Hepatocyte (in vitro differentiated cells): ENCODE measurements around the gene PPFIA2. TPM values are rescaled to one million over a fixed set of nuclear protein-coding genes. Genes with fewer than 3 reads are reported as not detected.

Experiments
- DNase-seq: peaks from one replicate; pipeline ENCODE4 v3.0.0-alpha.2; 2016; ENCODE audit warnings: low spot score
- H2AFZ ChIP-seq: fragments of 200-600 bp; sonication (generic); 2 replicates; pipeline ENCODE4 v1.6.0; 2016; ENCODE audit warnings: antibody characterized with exemption, mild to moderate bottlenecking
- H3K27ac ChIP-seq: fragments of 200-600 bp; sonication (generic); 2 replicates; pipeline ENCODE4 v1.5.1; 2016; ENCODE audit warnings: mild to moderate bottlenecking
- H3K27me3 ChIP-seq: fragments of 200-600 bp; sonication (generic); 2 replicates; pipeline ENCODE4 v1.6.1; 2016
- H3K36me3 ChIP-seq: fragments of 200-600 bp; sonication (generic); replicated peaks from 2 replicates; pipeline ENCODE4 v1.5.1; 2016; ENCODE audit warnings: low read depth; ENCODE audit not compliant: insufficient read depth
- H3K4me1 ChIP-seq: fragments of 200-600 bp; sonication (generic); 2 replicates; pipeline ENCODE4 v1.5.1; 2016; ENCODE audit warnings: mild to moderate bottlenecking, moderate library complexity; ENCODE audit not compliant: insufficient read depth
- H3K4me2 ChIP-seq: fragments of 200-600 bp; sonication (generic); 2 replicates; pipeline ENCODE4 v1.6.0; 2016
- H3K4me3 ChIP-seq: fragments of 200-600 bp; sonication (generic); 2 replicates; pipeline ENCODE4 v1.5.1; 2016; ENCODE audit warnings: mild to moderate bottlenecking
- H3K79me2 ChIP-seq: fragments of 200-600 bp; sonication (generic); 2 replicates; pipeline ENCODE4 v1.6.0; 2017; ENCODE audit warnings: mild to moderate bottlenecking
- H3K9me2 ChIP-seq: fragments of 200-600 bp; sonication (generic); replicated peaks from 2 replicates; pipeline ENCODE4 v1.6.0; 2017; ENCODE audit warnings: mild to moderate bottlenecking; ENCODE audit not compliant: insufficient read depth
- H3K9me3 ChIP-seq: fragments of 200-600 bp; sonication (generic); 2 replicates; pipeline ENCODE4 v1.5.1; 2016; ENCODE audit warnings: low read depth, mild to moderate bottlenecking
- H4K20me1 ChIP-seq: fragments of 200-600 bp; sonication (generic); 2 replicates; pipeline ENCODE4 v1.6.0; 2016; ENCODE audit warnings: mild to moderate bottlenecking; ENCODE audit not compliant: insufficient read depth, poor library complexity, severe bottlenecking
- EZH2 ChIP-seq: fragments of 200-600 bp; sonication (generic); IDR thresholded peaks from 2 replicates; pipeline ENCODE4 v1.6.1; 2016; ENCODE audit warnings: antibody characterized with exemption, mild to moderate bottlenecking, borderline replicate concordance
- EZH2phosphoT487 ChIP-seq: fragments of 200-600 bp; sonication (generic); IDR thresholded peaks from one replicate; pipeline ENCODE4 v1.6.1; 2018; ENCODE audit warnings: antibody characterized with exemption, mild to moderate bottlenecking, low read depth, moderate library complexity; ENCODE audit not compliant: unreplicated experiment, severe bottlenecking
- WGBS: methylation state at CpG from one replicate; pipeline ENCODE4 v1.1.6; 2016; ENCODE audit warnings: low lambda C conversion rate; ENCODE audit errors: missing lambda C conversion rate; 5-methylcytosine and 5-hydroxymethylcytosine counted together
- polyA plus RNA-seq: library from polyadenylated mRNA; unstranded; fragments of >200 nt; fragmentation: Nextera tagmentation; extraction: Ambion mirVana; gene quantifications from 2 replicates; pipeline ENCODE4 v1.2.1, GENCODE V29; 2016
- total RNA-seq: library from RNA; depleted of rRNA; stranded (reverse); fragments of >200 nt; gene quantifications from 2 replicates; pipeline ENCODE4 v1.2.3, GENCODE V29; 2014
- TF ChIP-seq, protein P1 (sequence below): fragments of 200-600 bp; sonication (generic); IDR thresholded peaks from 2 replicates; pipeline ENCODE4 v1.5.1; 2016; ENCODE audit warnings: antibody characterized with exemption, mild to moderate bottlenecking; ENCODE audit not compliant: poor library complexity

PPFIA2 gene
- total and polyA plus RNA-seq, 2 experiments from 2014 or later: 1.2 TPM; not detected in 1

DNA sequence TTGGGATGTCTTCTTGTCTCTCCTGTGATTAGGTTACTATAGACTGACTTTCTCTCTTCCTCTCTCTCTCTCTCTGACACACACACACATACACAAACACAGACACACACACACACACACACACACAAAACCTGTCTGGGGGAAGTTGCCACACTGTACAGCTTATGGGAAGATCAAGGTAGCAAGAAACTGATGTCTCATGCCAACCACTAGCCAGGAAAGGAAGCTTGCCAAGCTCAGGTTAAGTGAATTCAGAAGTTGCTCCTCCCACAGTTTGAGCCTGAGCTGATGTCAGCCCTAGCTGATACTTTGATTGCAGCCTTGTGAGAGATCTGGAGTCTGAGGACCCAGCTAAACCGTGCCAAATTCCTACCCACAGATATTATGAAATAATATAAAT, 67.1 kb downstream of the PPFIA2 start:
- Histone ChIP-seq H3K9me3 (no peaks in the 10 kb centered on the region), H3K4me2 (no peak overlapping the region), H3K4me3 (no peak overlapping the region), H4K20me1 (no peaks in the 10 kb centered on the region), H3K27me3 (no peaks in the 10 kb centered on the region), H3K9me2 (no peaks in the 10 kb centered on the region), H3K36me3 (no peaks in the 10 kb centered on the region), H3K79me2 (no peaks in the 10 kb centered on the region), H3K27ac (no peak overlapping the region), H2AFZ (no peak overlapping the region), H3K4me1 (no peaks in the 10 kb centered on the region)
- 78% methylated on average over 1 of the region's 1 CpG for WGBS
- DNase-seq: no peak
- TF ChIP-seq EZH2phosphoT487 (no peak), EZH2 (no peak)
- TF ChIP-seq, protein P1, sequence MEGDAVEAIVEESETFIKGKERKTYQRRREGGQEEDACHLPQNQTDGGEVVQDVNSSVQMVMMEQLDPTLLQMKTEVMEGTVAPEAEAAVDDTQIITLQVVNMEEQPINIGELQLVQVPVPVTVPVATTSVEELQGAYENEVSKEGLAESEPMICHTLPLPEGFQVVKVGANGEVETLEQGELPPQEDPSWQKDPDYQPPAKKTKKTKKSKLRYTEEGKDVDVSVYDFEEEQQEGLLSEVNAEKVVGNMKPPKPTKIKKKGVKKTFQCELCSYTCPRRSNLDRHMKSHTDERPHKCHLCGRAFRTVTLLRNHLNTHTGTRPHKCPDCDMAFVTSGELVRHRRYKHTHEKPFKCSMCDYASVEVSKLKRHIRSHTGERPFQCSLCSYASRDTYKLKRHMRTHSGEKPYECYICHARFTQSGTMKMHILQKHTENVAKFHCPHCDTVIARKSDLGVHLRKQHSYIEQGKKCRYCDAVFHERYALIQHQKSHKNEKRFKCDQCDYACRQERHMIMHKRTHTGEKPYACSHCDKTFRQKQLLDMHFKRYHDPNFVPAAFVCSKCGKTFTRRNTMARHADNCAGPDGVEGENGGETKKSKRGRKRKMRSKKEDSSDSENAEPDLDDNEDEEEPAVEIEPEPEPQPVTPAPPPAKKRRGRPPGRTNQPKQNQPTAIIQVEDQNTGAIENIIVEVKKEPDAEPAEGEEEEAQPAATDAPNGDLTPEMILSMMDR: no peak

DNA sequence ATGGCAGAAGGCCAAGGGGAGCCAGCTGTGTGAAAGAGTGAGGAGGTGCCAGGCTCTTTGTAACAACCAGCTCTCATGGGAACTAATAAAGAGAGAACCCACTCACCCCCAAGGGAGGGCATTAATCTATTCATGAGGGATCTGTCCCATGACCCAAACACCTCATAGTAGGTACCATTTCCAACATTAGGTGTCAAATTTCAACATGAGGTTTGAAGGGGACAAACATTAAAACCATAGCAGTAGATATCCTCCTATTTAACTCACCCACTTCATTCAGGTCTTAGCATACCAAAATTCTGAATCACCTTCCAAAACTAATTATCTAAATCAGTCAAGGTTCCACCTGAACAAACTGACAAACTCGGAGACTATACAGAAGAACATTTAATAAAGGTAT, 75.3 kb downstream of the PPFIA2 start:
- Histone ChIP-seq H3K4me3 (no peak overlapping the region), H4K20me1 (no peaks in the 10 kb centered on the region), H3K9me3 (no peaks in the 10 kb centered on the region), H3K9me2 (no peaks in the 10 kb centered on the region), H3K79me2 (no peaks in the 10 kb centered on the region), H3K36me3 (no peaks in the 10 kb centered on the region), H3K27me3 (no peaks in the 10 kb centered on the region), H3K27ac (no peak overlapping the region), H3K4me2 (no peak overlapping the region), H2AFZ (no peak overlapping the region), H3K4me1 (no peaks in the 10 kb centered on the region)
- no peak for DNase-seq
- TF ChIP-seq EZH2 (no peak), EZH2phosphoT487 (no peak)
- TF ChIP-seq, protein P1: no peak
- WGBS: 68% methylated on average over 1 of the region's 1 CpG

DNA sequence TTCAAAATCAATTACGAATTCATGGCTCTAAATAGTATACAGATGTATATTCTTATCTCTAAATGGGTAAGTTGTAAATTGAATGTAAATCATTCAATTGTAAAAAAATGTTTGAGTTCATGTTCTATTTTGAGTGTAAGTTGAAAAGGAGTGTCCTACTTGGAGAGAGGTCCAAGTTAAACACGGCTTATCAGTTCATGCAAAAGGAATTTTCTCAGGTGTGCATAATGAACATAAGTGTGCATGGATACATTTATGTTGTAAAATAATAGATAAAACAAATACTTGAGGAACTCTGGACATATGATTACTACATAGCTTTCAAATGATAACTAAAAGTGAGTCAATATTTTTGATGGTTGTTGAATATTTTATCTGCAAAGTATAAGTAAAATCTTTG, 79.5 kb downstream of the PPFIA2 start:
- WGBS: 78% methylated on average over 2 of the region's 2 CpGs
- no peaks in the 10 kb centered on the region for H3K9me2 ChIP-seq
- no peaks in the 10 kb centered on the region for H3K36me3 ChIP-seq
- no peak overlapping the region for H2AFZ ChIP-seq
- no peaks in the 10 kb centered on the region for H3K79me2 ChIP-seq
- TF ChIP-seq, protein P1: no peak
- H3K4me2 ChIP-seq: no peak overlapping the region
- no peak overlapping the region for H3K27ac ChIP-seq
- no peaks in the 10 kb centered on the region for H3K9me3 ChIP-seq
- no peak overlapping the region for H3K4me3 ChIP-seq
- DNase-seq: no peak
- no peaks in the 10 kb centered on the region for H3K4me1 ChIP-seq
- H4K20me1 ChIP-seq: no peaks in the 10 kb centered on the region
- H3K27me3 ChIP-seq: no peaks in the 10 kb centered on the region

DNA sequence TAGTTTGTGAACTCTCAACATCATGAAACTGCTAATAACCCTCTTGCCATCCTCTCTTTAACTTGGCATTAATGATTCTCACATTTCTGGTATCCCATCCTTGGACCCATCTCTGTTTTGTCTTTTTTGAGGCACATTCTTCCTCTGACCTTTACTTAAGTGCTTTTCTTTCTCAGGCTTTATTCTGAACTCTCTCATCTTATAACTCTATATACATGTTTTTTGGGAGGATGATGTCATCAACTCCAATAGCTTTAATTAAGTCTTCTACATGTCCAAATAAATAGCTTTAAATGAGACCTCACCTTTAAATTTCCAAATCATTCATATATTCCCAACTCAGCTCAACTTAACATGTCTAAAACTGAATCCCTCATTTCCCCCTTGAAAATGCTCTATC, 88.4 kb downstream of the PPFIA2 start:
- Histone ChIP-seq H3K36me3 (no peaks in the 10 kb centered on the region), H3K79me2 (no peaks in the 10 kb centered on the region), H3K27me3 (no peaks in the 10 kb centered on the region), H3K9me3 (no peaks in the 10 kb centered on the region), H4K20me1 (no peaks in the 10 kb centered on the region), H3K4me1 (no peaks in the 10 kb centered on the region), H3K4me2 (no peak overlapping the region), H3K4me3 (no peak overlapping the region), H3K27ac (no peak overlapping the region), H2AFZ (no peak overlapping the region), H3K9me2 (no peaks in the 10 kb centered on the region)
- TF ChIP-seq EZH2 (no peak), EZH2phosphoT487 (no peak)
- TF ChIP-seq, protein P1: no peak
- DNase-seq: no peak
